ENCODE data around the gene GRK1. TPM values are rescaled to one million over a fixed set of nuclear protein-coding genes. Genes with fewer than 3 reads are reported as not detected.
A peak's percentile ranks its signal among the peaks of the same experiment; 100 is the strongest.
"Not testable (repeated sequence)": the region's sequence is repeated elsewhere in the genome, so short reads cannot be mapped to it uniquely, and the experiment has no call there.

The GRK1 gene
- total RNA-seq, 4 donors from 2014 or later, result not detected

DNA sequence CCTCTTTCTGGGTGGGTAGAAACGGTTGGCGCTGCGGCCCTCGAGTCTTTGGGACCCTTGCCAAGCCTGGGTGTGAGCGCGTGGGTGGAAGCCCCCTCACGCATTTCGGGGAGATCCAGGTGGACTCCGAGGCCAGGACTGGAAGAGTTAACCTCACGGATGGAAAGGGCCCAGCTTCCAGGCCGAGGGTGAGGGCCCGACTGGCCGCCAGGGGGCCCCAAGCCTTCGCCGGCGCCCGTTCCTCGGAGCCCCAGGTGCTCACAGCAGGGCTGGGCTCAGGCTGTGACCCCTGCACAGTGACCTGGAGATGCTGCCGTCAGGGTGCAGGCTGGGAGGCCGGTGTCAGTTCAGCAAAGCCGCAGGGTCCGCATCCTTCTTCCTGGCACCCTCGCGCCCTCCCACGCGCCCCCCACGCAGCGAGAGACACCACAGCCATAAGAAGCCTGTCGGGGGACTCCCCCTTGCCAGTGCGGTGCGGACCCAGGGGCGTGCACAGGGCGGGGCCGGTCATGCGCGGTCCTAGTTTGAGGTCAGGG, 57.8 kb downstream of the GRK1 start:
- Histone ChIP-seq H3K9me3 (no peaks in the 10 kb centered on the region), H3K4me3 (peak overlapping the region in 3 of 4 donors; percentile 23 to 45 (median 26)), H3K36me3 (no peaks in the 10 kb centered on the region), H3K27ac (peak overlapping the region; percentile 56 to 70 (median 64)), H3K4me1 (peaks cover 0 to 5% (median 5%) of the 10 kb centered on the region in 4 donors), H3K27me3 (no peaks in the 10 kb centered on the region)
- TF ChIP-seq, protein P1, sequence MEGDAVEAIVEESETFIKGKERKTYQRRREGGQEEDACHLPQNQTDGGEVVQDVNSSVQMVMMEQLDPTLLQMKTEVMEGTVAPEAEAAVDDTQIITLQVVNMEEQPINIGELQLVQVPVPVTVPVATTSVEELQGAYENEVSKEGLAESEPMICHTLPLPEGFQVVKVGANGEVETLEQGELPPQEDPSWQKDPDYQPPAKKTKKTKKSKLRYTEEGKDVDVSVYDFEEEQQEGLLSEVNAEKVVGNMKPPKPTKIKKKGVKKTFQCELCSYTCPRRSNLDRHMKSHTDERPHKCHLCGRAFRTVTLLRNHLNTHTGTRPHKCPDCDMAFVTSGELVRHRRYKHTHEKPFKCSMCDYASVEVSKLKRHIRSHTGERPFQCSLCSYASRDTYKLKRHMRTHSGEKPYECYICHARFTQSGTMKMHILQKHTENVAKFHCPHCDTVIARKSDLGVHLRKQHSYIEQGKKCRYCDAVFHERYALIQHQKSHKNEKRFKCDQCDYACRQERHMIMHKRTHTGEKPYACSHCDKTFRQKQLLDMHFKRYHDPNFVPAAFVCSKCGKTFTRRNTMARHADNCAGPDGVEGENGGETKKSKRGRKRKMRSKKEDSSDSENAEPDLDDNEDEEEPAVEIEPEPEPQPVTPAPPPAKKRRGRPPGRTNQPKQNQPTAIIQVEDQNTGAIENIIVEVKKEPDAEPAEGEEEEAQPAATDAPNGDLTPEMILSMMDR (IDR thresholded peaks at IDR 0.05), result peak; percentile 74 to 89 (median 85)
- no peak for TF ChIP-seq POLR2AphosphoS5 (IDR thresholded peaks at IDR 0.05)
- 10% methylated on average over 19 of the region's 36 CpGs; no CpG with 5 or more reads in 1 of the 2 donors for WGBS, 2 donors (ENCODE audit: low coverage in 1 of 2)
- DNase-seq, result peak; percentile 73
- intact Hi-C loops (cut with DNase I; ENCODE audit: low total_unique reads), result no loop called here
- in situ Hi-C loops (cut with MboI; ENCODE audit: low pct_ligation_motif_present in 1 of 4, low pct_unique_long_range_greater_than_20kb in 1 of 4, low sequenced_read_pairs in 3 of 4), result no loop called here

DNA sequence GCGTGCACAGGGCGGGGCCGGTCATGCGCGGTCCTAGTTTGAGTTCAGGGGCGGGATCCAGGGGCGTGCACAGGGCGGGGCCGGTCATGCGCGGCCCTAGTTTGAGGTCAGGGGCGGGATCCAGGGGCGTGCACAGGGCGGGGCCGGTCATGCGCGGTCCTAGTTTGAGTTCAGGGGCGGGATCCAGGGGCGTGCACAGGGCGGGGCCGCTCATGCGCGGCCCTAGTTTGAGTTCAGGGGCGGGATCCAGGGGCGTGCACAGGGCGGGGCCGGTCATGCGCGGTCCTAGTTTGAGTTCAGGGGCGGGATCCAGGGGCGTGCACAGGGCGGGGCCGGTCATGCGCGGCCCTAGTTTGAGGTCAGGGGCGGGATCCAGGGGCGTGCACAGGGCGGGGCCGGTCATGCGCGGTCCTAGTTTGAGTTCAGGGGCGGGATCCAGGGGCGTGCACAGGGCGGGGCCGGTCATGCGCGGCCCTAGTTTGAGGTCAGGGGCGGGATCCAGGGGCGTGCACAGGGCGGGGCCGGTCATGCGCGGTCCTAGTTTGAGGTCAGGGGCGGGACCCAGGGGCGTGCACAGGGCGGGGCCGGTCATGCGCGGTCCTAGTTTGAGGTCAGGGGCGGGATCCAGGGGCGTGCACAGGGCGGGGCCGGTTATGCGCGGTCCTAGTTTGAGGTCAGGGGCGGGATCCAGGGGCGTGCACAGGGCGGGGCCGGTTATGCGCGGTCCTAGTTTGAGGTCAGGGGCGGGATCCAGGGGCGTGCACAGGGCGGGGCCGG, 58.5 kb downstream of the GRK1 start:
- intact Hi-C loops (cut with DNase I; ENCODE audit: low total_unique reads); in situ Hi-C loops (cut with MboI; ENCODE audit: low pct_ligation_motif_present in 1 of 4, low pct_unique_long_range_greater_than_20kb in 1 of 4, low sequenced_read_pairs in 3 of 4): not testable (repeated sequence)
- DNase-seq, result peak; percentile 44

DNA sequence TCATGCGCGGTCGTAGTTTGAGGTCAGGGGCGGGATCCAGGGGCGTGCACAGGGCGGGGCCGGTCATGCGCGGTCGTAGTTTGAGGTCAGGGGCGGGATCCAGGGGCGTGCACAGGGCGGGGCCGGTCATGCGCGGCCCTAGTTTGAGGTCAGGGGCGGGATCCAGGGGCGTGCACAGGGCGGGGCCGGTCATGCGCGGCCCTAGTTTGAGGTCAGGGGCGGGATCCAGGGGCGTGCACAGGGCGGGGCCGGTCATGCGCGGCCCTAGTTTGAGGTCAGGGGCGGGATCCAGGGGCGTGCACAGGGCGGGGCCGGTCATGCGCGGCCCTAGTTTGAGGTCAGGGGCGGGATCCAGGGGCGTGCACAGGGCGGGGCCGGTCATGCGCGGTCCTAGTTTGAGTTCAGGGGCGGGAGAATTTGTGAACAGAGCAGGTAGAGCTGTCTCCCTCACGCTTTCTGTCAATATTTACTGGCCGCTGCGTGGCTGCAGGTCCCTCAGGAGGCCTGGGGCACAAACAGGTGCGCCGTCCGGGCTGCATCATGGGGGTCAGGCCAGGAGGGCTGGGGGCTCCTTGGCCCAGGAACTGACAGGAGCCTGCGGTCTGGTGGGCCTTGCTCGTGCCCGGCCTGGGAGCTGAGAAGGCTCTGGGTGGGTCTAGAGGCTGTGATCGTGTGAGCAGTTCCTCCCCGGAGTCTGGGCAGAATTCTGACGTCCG, 59.2 kb downstream of the GRK1 start:
- intact Hi-C loops (cut with DNase I; ENCODE audit: low total_unique reads); DNase-seq; H3K4me1 ChIP-seq; H3K36me3 ChIP-seq; H3K27me3 ChIP-seq; H3K9me3 ChIP-seq; in situ Hi-C loops (cut with MboI; ENCODE audit: low pct_ligation_motif_present in 1 of 4, low pct_unique_long_range_greater_than_20kb in 1 of 4, low sequenced_read_pairs in 3 of 4): not testable (repeated sequence)
- Histone ChIP-seq H3K27ac (peak overlapping the region in 3 of 4 donors; percentile 29 to 37 (median 35)), H3K4me3 (peak overlapping the region in 1 of 4 donors; percentile 11)
- WGBS, 2 donors (ENCODE audit: low coverage in 1 of 2), result 69% methylated on average over 13 of the region's 54 CpGs; no CpG with 5 or more reads in 1 of the 2 donors

More for the DNA sequence above, 58.5 kb downstream of the GRK1 start:
- not testable (repeated sequence) for H3K27me3 ChIP-seq, H3K36me3 ChIP-seq, H3K4me1 ChIP-seq, H3K9me3 ChIP-seq
- WGBS, 2 donors (ENCODE audit: low coverage in 1 of 2), result no CpG with 5 or more reads among the region's 75 CpGs
- H3K4me3 ChIP-seq, result peak overlapping the region in 1 of 4 donors; percentile 45
- peak overlapping the region in 3 of 4 donors; percentile 56 to 70 (median 68) for H3K27ac ChIP-seq

DNA sequence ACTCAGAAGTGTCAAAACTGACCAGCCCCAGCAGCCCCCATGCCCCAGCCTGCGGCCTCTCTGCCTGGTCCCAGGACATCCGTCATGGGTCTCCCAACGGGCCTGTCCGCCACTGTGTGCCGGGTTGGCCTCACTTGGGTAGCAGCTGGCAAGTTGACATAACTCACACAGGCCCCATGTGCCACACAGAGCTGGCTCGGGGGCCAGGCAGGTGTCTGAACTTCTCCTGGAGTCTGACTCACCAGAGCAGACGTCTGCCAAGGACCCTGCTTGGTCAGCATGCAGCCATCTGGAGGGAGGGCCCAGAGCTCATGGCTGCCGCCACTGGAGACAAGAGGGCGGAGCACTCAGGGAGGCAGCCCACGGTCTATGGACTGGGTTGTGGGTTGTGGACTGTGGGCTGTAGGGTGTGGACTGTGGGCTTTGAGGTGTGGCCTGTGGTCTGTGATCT, 60.0 kb downstream of the GRK1 start:
- WGBS, 2 donors (ENCODE audit: low coverage in 1 of 2), result 100% methylated on average over 2 of the region's 10 CpGs; no CpG with 5 or more reads in 1 of the 2 donors
- Histone ChIP-seq H3K27ac (no peak overlapping the region), H3K9me3 (no peaks in the 10 kb centered on the region), H3K27me3 (peaks cover 3% of the 10 kb centered on the region), H3K36me3 (no peaks in the 10 kb centered on the region), H3K4me3 (no peak overlapping the region), H3K4me1 (peaks cover 0 to 5% (median 5%) of the 10 kb centered on the region in 4 donors)
- intact Hi-C loops (cut with DNase I; ENCODE audit: low total_unique reads), result no loop called here
- TF ChIP-seq POLR2A (IDR thresholded peaks at IDR 0.05) (no peak), EP300 (IDR thresholded peaks at IDR 0.05; ENCODE audit: low read depth) (no peak)
- TF ChIP-seq, protein P1 (IDR thresholded peaks at IDR 0.05), result no peak
- in situ Hi-C loops (cut with MboI; ENCODE audit: low pct_ligation_motif_present in 1 of 4, low pct_unique_long_range_greater_than_20kb in 1 of 4, low sequenced_read_pairs in 3 of 4), result no loop called here
- no peak for DNase-seq

DNA sequence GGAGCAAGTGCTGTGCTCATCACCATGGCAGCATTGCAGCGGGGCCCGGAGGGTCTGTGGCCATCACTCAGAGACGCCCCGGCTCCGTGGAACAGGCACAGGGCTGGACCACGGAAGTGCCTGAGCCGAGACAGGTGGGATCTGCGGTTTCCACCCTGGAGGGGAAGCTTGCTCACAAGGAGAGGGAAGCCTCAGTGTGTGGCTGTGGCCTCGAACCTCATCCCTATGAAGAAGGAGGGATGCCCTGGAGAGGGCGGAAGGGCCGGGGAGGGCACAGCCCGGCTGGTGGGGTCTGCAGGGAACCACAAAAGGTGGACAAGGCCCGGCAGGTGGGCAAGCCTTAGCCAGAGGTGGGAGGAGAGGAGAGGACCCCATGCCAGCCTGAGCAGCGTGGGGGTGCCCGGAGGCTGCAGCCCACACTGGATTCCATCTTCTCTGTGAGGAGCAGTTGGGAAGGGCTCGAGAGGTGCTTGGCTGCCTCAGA, 61.6 kb downstream of the GRK1 start:
- no peak for TF ChIP-seq POLR2A (IDR thresholded peaks at IDR 0.05)
- TF ChIP-seq POLR2AphosphoS5 (IDR thresholded peaks at IDR 0.05), result no peak
- TF ChIP-seq, protein P1 (IDR thresholded peaks at IDR 0.05), result no peak
- no peak for TF ChIP-seq EP300 (IDR thresholded peaks at IDR 0.05; ENCODE audit: low read depth)
- intact Hi-C loops (cut with DNase I; ENCODE audit: low total_unique reads), result no loop called here
- in situ Hi-C loops (cut with MboI; ENCODE audit: low pct_ligation_motif_present in 1 of 4, low pct_unique_long_range_greater_than_20kb in 1 of 4, low sequenced_read_pairs in 3 of 4), result no loop called here
- no peak for DNase-seq
- WGBS, 2 donors (ENCODE audit: low coverage in 1 of 2), result 95% methylated on average over 16 of the region's 16 CpGs; no CpG with 5 or more reads in 1 of the 2 donors
- Histone ChIP-seq H3K27ac (no peak overlapping the region), H3K4me3 (no peak overlapping the region), H3K36me3 (no peaks in the 10 kb centered on the region), H3K27me3 (peaks cover 3% of the 10 kb centered on the region), H3K4me1 (peaks cover 0 to 5% (median 5%) of the 10 kb centered on the region in 4 donors), H3K9me3 (no peaks in the 10 kb centered on the region)
